ENCODE data around the gene SDC3.

DNA sequence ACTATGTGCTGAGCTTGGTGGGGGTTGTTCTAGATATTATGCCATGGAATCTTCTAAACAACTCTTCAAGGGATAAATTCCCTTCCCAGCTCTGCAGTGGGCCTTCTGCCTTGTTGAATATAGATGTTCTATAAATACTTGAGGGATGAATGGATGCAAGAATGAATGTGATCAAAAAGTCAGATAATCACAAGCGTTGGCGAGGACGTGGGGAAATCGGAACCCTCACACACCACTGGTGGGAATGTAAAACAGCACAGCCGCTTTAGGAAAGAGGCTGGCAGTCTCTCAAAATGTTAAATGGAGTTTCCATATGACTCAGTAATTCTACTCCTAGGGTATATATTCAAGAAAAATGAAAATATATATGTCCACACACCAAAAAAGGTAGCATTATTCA lies 19.0 kb downstream of the SDC3 start:
- no peak for TF ChIP-seq EZH2phosphoT487 (IDR thresholded peaks at IDR 0.05; ENCODE audit: low read depth)
- TF ChIP-seq, protein P1, sequence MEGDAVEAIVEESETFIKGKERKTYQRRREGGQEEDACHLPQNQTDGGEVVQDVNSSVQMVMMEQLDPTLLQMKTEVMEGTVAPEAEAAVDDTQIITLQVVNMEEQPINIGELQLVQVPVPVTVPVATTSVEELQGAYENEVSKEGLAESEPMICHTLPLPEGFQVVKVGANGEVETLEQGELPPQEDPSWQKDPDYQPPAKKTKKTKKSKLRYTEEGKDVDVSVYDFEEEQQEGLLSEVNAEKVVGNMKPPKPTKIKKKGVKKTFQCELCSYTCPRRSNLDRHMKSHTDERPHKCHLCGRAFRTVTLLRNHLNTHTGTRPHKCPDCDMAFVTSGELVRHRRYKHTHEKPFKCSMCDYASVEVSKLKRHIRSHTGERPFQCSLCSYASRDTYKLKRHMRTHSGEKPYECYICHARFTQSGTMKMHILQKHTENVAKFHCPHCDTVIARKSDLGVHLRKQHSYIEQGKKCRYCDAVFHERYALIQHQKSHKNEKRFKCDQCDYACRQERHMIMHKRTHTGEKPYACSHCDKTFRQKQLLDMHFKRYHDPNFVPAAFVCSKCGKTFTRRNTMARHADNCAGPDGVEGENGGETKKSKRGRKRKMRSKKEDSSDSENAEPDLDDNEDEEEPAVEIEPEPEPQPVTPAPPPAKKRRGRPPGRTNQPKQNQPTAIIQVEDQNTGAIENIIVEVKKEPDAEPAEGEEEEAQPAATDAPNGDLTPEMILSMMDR (IDR thresholded peaks at IDR 0.05; ENCODE audit: low read depth, low read length): no peak

Measured in OCI-LY3 (cell line).